IPS-NIHi11 (cell line): ENCODE results near the gene MUS81.
A peak's percentile ranks its signal among the peaks of the same experiment; 100 is the strongest.

Experiments
- DNase-seq: peaks from one replicate; pipeline ENCODE4 v3.0.0; 2012; ENCODE audit warnings: mixed read lengths, low spot score

Gene MUS81

DNA sequence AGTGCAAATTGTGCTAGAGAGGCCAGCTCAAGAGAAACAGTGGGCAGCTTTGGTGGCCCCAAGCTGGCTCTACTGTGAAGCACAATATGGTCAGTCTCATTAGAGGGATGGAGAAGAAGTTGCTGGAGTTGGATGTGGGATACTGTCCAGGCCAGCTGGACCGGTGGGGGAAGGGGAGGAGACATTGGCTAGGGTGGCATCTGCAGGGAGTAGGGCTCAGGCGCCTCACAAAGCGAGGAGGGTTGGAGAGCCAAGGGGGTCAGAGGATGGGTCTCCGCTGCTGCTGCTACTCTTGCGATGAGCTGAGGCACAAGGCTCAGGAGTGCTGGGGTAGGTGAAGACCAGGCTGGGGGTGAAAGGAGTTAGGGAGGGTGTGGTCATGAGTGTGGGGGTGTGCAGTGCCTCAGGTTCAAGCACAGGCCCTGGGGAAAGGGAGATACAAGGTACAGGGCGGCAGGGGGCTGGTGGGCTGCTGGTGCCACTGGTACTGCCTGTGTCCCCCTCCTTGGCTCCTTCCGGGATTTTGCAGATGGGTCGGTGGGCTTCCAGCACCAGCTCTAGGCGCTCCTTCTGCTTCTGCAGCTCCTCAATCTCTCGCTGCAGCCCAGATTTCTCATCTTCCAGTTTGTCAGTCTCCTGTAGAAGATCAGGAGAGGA is 32.6 kb downstream of the MUS81 start:
- no peak for DNase-seq

GRCh38 chr11:65894034-65894591 is 33.9 kb downstream of the MUS81 start:
- DNase-seq, result no peak

DNA sequence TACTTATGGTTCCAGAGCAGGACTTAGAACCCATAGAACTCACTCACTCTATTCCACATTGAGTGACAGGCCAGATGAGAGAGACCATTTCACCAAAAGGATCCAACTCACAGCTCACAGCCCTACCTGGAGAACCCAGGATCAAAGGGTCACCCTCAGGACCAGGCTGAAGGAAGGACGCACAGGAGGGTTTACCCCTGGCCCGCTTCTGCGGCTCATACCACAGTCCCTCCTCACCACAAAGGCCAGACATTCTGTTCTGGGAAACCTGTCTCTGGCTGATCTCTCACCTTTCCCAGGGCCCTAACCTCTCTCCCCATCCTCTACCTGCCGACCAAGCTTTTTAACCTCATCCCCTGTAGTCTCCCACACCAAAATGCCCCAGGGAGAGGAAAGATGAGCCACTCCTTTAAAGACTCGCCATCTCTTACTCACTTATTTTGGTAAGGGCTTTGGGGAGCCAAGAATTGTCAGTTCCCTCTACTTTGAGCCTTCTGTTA is 35.3 kb downstream of the MUS81 start:
- DNase-seq, result no peak

- no peak for DNase-seq
These were observed 36.1 kb downstream of the MUS81 start for GRCh38 chr11:65896034-65896999.

- DNase-seq, result no peak
These were observed 36.8 kb downstream of the MUS81 start for GRCh38 chr11:65897020-65897471.

DNA sequence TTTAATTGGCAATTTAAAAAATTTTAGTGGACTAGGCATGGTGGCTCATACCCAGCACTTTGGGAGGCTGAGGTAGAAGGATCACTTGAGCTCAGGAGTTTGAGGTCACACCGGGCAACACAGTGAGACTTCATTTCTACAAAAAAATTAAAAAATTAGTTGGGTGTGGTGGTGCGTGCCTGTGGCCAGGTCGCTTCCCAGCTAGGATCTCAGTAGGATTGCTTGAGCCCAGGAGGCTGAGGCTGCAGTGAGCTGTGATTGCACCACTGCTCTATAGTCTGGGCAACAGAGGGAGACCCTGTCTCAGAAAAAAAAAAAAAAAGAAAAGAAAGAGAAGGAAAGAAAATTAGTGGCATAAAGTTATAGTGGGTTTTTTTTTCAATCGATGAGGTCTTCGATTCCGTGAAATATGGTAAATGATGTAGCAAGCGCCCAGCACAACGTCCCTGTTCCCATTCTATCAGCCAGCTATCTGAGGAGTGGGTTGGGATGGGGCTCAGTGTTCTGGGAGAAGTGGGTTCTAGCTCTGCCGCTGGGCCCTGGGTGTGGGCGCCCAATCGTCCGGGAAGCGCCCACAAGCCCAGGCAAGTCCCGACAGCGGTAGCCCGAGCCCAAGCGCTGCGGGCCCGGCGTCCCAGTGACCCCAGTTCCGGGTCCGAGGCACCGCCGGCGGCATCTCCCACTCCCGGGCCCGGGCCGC is 38.6 kb downstream of the MUS81 start:
- DNase-seq, result no peak

- peak; percentile 64 for DNase-seq
These were observed 39.3 kb downstream of the MUS81 start for GRCh38 chr11:65899356-65900124.

DNA sequence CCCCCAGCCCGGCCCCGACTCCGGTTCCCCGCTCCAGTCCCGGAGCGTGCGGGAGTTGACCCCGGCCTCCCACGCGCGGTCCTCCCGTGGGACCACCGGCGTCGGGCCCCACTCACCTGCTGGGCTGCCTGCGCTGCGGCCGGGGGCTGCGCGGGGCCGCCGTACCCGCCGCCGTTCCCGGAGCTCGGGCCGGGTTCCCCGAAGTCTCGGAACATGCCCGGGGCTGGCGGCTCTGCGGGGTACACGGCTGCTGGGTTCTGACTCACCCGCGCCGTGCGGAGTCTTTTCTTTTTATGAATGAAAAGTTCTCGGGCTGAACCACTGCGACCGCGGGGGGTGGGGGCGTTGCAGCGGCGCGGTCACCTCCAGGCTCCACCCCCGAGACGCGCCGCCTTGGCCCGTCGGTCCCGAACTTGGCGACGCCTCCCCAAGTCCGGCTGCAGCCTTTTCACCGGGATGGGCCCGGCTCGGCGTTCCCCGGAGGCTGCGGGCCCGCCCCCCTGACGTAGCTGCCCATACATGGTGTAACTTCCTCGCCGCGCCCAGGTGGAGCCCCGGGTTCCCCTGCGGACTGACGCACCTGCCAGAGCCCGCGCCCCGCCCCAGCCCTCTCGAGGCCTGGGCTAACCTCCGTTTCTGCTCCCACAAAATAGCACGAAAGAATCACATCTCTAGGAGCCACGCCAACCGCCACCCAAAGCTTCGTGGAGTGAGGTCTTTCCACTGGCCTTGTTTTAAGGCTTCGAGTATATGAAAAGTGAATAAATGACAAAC is 40.1 kb downstream of the MUS81 start, which contains the start of gene FOSL1:
Gene FOSL1, minus strand, starts transcription at position 264 of the 774 bp plus-strand sequence. Its CDS starts 49 bp downstream, at position 215.
- peak; percentile 95 for DNase-seq

DNA sequence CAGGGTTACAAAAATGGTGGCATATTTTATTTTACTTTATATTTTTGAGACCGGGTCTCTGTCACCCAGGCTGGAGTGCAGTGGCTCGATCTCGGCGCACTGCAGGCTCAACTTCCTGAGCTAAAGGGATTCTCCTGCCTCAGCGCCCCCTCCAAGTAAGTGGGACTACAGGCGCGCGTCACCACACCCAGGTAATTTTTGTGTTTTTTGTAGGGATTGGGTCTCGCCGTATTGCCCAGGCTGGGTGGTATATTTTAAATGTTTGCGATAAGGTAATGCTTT is 40.6 kb downstream of the MUS81 start:
- DNase-seq, result no peak

DNA sequence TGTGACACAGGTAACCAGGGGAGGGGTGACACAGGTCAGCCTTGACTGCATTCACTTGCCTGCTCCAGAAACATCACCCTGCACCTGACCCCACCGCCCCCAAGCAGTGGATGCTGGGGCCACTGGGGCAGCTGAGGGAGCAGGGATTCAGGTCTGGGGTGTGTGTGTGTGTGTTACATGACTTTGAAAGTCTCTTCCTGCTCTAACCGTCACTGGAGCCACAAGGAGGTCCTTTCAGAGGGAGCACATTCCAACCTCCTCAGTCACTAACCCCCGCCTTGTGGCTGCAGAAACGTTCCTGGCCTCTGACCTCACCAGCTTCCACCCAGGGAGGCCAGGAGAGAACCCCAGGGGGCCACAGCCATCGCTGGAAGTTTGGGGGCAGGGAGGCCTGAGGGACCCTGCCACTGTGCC is 42.8 kb downstream of the MUS81 start:
- peak; percentile 55 for DNase-seq

DNA sequence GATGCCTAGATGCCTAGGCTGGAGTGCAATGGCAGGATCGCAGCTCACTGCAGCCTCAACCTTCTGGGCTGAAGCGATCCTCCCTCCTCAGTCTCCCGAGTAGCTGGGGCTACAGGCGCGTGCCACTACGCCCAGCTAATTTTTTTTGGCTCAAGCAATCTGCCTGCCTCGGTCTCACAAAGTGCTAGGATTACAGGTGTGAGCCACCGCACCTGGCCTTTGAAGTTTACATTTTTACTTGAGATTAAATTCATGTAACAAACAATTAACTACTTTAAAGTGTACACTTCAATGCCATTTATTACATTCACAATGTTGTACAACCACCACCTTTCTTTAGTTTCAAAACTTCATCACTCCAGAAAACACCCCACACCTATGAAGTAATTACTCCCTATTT is 43.5 kb downstream of the MUS81 start:
- DNase-seq, result no peak

- no peak for DNase-seq
These were observed 46.4 kb downstream of the MUS81 start for GRCh38 chr11:65906602-65907001.

DNA sequence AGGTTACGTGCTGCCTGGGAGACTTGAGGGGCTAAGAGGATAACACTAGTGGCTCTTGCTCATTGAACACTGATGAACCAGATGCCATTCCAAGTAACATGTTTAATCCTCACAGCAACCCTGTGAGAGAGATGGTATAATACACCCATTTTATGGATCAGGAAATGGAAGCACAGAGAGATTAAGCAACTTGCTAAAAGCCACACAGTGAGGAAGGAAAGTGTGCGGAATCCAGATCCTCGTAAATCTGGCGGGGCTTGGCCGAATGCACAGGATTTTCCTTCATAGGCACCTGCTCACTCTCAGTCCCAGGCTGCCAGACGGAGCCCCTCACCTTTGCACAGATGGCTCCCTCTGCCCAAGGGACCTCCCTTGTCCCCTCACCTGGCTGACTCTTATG is 47.6 kb downstream of the MUS81 start:
- DNase-seq, result no peak

DNA sequence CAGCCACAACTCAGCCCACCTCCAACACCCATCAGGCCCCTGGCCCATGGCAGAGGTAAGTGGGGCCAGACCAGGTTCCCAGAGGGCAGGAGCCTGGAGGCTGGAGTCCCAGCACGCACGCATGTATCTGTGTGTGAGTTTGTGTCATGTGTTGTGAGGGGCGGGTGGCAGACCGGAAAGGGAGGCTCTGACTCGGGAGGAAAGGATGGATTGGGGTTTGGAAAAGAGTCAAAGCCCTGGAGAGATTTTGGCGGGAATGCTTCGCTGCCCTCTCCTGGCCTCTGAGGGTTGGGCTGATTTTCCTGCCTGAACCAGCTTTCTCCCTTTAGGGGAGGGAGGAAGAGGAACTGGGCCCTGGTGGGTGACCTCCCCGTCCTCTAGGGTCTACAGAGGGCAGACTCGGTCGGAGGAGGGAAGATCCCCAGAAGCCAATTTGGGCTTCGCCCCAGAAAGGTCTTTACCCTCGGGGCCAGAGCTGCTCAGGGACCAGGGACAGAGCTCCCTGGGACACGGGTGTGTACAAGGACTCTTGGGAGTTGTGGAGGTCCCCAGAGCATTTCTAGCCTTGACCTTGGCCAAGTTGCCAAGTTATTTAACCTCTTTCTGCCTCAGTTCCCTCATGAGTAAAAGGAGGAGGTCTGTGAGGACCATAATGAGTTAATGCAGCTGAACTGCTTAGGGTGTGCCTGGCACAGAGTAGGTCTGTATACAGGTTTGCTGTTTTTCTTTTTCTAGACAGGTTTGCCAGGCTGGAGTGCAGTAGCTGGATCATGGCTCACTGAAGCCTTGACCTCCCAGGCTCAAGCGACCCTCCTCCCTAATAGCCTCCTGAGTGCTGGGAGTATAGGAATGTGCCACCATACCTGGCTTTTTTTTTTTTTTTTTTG is 51.7 kb downstream of the MUS81 start:
- peak; percentile 72 for DNase-seq

GRCh38 chr11:65912845-65913244 is 52.6 kb downstream of the MUS81 start:
- no peak for DNase-seq

DNA sequence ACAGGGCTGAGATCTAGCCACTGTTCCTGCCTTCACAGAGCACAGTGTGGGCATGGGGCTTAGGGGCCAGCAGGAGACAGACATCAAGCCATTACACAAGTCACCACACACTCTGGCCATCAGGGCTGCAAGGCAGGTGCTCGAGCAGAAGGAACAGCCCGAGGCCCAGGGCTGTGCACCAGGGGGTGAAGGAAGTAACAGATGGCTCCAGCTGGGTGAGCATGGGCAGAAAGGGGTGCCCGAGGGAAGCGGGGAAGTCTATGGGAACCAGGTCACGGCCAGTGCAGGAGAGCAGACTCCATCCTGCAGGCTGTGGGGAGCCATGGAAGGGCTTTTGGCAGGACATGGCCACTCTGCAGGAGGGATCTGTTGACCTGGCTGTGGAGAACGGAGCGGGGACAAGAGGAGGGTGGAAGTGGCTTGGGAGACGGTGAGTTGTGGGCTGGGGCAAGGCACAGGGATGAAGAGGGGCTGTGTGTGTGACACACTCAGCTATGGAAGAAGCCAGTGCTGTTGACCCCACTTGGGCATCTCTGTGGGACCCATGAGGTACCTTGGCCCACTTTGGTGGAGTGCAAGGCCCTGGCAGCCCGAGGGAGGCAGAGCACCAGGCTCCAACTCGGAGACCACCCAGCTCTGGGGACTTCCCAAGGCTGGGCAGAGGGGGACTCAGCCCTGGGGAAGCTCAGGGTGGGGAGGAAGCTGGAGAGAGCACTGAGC is 55.0 kb downstream of the MUS81 start:
- DNase-seq, result no peak

GRCh38 chr11:65915821-65916251 is 55.6 kb downstream of the MUS81 start:
- DNase-seq, result peak; percentile 58
